Breast epithelium (tissue), 3 donors: ENCODE measurements around the gene KMO.

Source experiments
- CTCF ChIP-seq, 3 donors: fragments of 450-650 bp; IDR thresholded peaks; one replicate each; pipeline ENCODE4 v1.5.1; 2016 to 2017; ENCODE audit warnings: antibody characterized with exemption in 3 of 3, mild to moderate bottlenecking in 3 of 3, moderate library complexity in 3 of 3
- POLR2A ChIP-seq: fragments of 450-650 bp; IDR thresholded peaks from one replicate; pipeline ENCODE4 v1.6.1; 2016; ENCODE audit warnings: antibody characterized with exemption, mild to moderate bottlenecking, moderate library complexity
- POLR2AphosphoS5 ChIP-seq, 3 donors: sonication (generic); formaldehyde crosslinking; IDR thresholded peaks; one replicate each; pipeline ENCODE4 v1.6.1; 2017; ENCODE audit warnings: antibody characterized with exemption in 3 of 3

- TF ChIP-seq CTCF (IDR thresholded peaks at IDR 0.05) = no peak
- TF ChIP-seq POLR2A = no peak
- no peak for TF ChIP-seq POLR2AphosphoS5 (IDR thresholded peaks at IDR 0.05)
Measured at GRCh38 chr1:241615043-241615974, 83.1 kb downstream of the KMO start.
